ENCODE measurements around the gene NOS1. TPM values are rescaled to one million over a fixed set of nuclear protein-coding genes. Genes with fewer than 3 reads are reported as not detected.

The NOS1 gene
- total RNA-seq, 1 experiment from 2014 or later = 2.3 TPM

DNA sequence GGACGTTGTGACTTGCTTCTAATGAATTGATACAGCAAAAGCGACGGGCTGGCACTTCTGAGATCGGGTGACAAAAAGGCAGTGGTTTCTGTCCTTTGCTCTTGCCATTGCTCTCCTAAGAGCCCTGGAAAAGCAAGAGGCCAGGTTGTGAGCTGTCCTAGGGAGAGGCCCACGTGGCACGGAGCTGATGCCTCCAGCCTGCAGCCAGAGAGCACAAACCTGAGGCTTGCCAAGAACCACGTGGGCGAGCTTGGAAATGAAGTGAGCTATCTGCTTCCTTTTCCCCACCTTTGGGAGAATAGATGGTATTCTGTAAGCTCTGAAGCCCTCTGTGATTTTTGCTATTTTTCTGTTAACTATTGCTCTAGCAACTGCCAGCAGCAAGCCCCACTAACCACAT lies 26.4 kb upstream of the NOS1 start:
- Histone ChIP-seq H2AFZ (ENCODE audit: low read length) (no peak overlapping the region), H2BK12ac (ENCODE audit: insufficient read length, low read depth, low read length) (no peak overlapping the region), H3K79me1 (ENCODE audit: insufficient read depth, low read depth, low read length, poor library complexity, severe bottlenecking) (no peaks in the 10 kb centered on the region), H3K23me2 (ENCODE audit: insufficient read length, low read depth, low read length, poor library complexity, severe bottlenecking) (no peaks in the 10 kb centered on the region), H3K4me2 (ENCODE audit: insufficient read depth, insufficient read length, low read length) (no peak overlapping the region), H4K8ac (replicated peaks; ENCODE audit: insufficient read length, low read depth, low read length) (no peak overlapping the region), H2AK5ac (ENCODE audit: insufficient read length, low read length) (no peak overlapping the region), H2BK20ac (ENCODE audit: low read depth, low read length, poor library complexity, severe bottlenecking) (no peak overlapping the region), H3K18ac (ENCODE audit: insufficient read length, low read depth, low read length) (no peak overlapping the region), H3K4me1 (ENCODE audit: insufficient read depth, low read length) (no peaks in the 10 kb centered on the region), H3K79me2 (ENCODE audit: insufficient read depth, low read length) (no peaks in the 10 kb centered on the region), H4K91ac (ENCODE audit: insufficient read length, low read depth, low read length) (no peak overlapping the region), H4K20me1 (ENCODE audit: control insufficient read depth, insufficient read depth, insufficient read length) (no peaks in the 10 kb centered on the region), H3K27ac (ENCODE audit: insufficient read length, low read depth, low read length) (no peak overlapping the region), H3K14ac (ENCODE audit: insufficient read depth, low read length) (no peak overlapping the region), H2BK120ac (ENCODE audit: low read depth, low read length, poor library complexity, severe bottlenecking) (no peak overlapping the region), H3K27me3 (ENCODE audit: insufficient read depth, low read length) (no peaks in the 10 kb centered on the region), H3T11ph (ENCODE audit: low read length) (no peak overlapping the region), H3K9me3 (ENCODE audit: control insufficient read depth, low read depth, low read length) (no peaks in the 10 kb centered on the region), H3K4ac (ENCODE audit: low read depth, low read length) (no peak overlapping the region), H2BK15ac (ENCODE audit: low read depth, low read length) (no peak overlapping the region), H3K23ac (ENCODE audit: insufficient read length, low read depth, low read length) (no peak overlapping the region), H4K5ac (ENCODE audit: insufficient read length, low read depth, low read length) (no peak overlapping the region), H2BK5ac (ENCODE audit: insufficient read length, low read length) (no peak overlapping the region), H3K9ac (ENCODE audit: extremely low read depth, insufficient read length, low read length) (no peak overlapping the region), H3K56ac (ENCODE audit: insufficient read length, low read depth, low read length) (no peak overlapping the region)
- H3K4me3 Mint-ChIP-seq = no peak overlapping the region
- no peaks in the 10 kb centered on the region for H3K36me3 Mint-ChIP-seq (ENCODE audit: insufficient read depth in 1 of 3, low read depth in 3 of 3)
- H3K27ac Mint-ChIP-seq = no peak overlapping the region
- WGBS (ENCODE audit: extremely low coverage, insufficient read length, low lambda C conversion rate) = no CpG with 5 or more reads among the region's 8 CpGs
- DNase-seq = no peak
- TF ChIP-seq, protein P1, sequence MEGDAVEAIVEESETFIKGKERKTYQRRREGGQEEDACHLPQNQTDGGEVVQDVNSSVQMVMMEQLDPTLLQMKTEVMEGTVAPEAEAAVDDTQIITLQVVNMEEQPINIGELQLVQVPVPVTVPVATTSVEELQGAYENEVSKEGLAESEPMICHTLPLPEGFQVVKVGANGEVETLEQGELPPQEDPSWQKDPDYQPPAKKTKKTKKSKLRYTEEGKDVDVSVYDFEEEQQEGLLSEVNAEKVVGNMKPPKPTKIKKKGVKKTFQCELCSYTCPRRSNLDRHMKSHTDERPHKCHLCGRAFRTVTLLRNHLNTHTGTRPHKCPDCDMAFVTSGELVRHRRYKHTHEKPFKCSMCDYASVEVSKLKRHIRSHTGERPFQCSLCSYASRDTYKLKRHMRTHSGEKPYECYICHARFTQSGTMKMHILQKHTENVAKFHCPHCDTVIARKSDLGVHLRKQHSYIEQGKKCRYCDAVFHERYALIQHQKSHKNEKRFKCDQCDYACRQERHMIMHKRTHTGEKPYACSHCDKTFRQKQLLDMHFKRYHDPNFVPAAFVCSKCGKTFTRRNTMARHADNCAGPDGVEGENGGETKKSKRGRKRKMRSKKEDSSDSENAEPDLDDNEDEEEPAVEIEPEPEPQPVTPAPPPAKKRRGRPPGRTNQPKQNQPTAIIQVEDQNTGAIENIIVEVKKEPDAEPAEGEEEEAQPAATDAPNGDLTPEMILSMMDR (conservative IDR thresholded peaks at IDR 0.05) = no peak
- no peaks in the 10 kb centered on the region for H3K9me3 Mint-ChIP-seq
- peaks cover 2 to 15% of the 10 kb centered on the region in 2 experiments; a peak in 2 of 4 replicates for H3K4me1 Mint-ChIP-seq
- H3K27me3 Mint-ChIP-seq (ENCODE audit: low read depth) = peaks cover 9% of the 10 kb centered on the region
